K562 (cell line): ENCODE data around the gene SSU72. TPM values are rescaled to one million over a fixed set of nuclear protein-coding genes. Genes with fewer than 3 reads are reported as not detected.

Experiments used
- ARID1B ChIP-seq: fragments of 450-650 bp; IDR thresholded peaks from 2 replicates; pipeline ENCODE4 v1.6.1; 2016; ENCODE audit warnings: antibody characterized with exemption, mild to moderate bottlenecking, inconsistent platforms
- BMI1 ChIP-seq: fragments of 150-350 bp; IDR thresholded peaks from 2 replicates; pipeline ENCODE4 v1.6.1; 2014; ENCODE audit warnings: low read length
- CEBPZ ChIP-seq: fragments of 150-350 bp; IDR thresholded peaks from 2 replicates; pipeline ENCODE4 v1.6.1; 2014; ENCODE audit warnings: low read depth, mild to moderate bottlenecking, low read length, borderline replicate concordance
- CTCF ChIP-seq, 3 experiments: IDR thresholded peaks in 2 of 3; conservative IDR thresholded peaks in 1 of 3; 2 replicates each; pipeline ENCODE4 v1.5.1; 2011 to 2012; ENCODE audit warnings: low read length in 3 of 3, mild to moderate bottlenecking in 3 of 3, control low read depth in 2 of 3, improper control_type of control experiment in 1 of 3, inconsistent platforms in 1 of 3, low read depth in 1 of 3, mixed read lengths in 1 of 3, moderate library complexity in 1 of 3; ENCODE audit not compliant: insufficient read depth in 2 of 3
- FOXP1 ChIP-seq: sonication (generic); formaldehyde crosslinking; IDR thresholded peaks from 2 replicates; pipeline ENCODE4 v1.8.0; 2022; ENCODE audit warnings: mild to moderate bottlenecking, missing genetic modification reagents
- HOXB6 ChIP-seq: fragments of 250-450 bp; sonication (Bioruptor Pico); IDR thresholded peaks from 2 replicates; pipeline ENCODE4 v1.5.1; 2022; ENCODE audit warnings: mild to moderate bottlenecking, borderline replicate concordance
- MECOM ChIP-seq: fragments of 250-450 bp; sonication (Bioruptor Pico); IDR thresholded peaks from 2 replicates; pipeline ENCODE4 v1.8.0; 2022; ENCODE audit warnings: inconsistent platforms
- NFYB ChIP-seq: IDR thresholded peaks from 2 replicates; pipeline ENCODE4 v1.6.1; 2011; ENCODE audit warnings: mild to moderate bottlenecking, moderate library complexity; ENCODE audit not compliant: insufficient read length; ENCODE audit errors: extremely low read depth
- SIRT6 ChIP-seq: IDR thresholded peaks from one replicate; pipeline ENCODE4 v1.6.1; 2012; ENCODE audit warnings: low read depth, mild to moderate bottlenecking, control low read depth, inconsistent platforms, low read length, moderate library complexity
- TAF15 ChIP-seq: fragments of 200-400 bp; formaldehyde crosslinking; IDR thresholded peaks from 2 replicates; pipeline ENCODE4 v1.6.1; 2017; ENCODE audit warnings: mild to moderate bottlenecking, low read depth, low read length, moderate library complexity
- TARDBP ChIP-seq: fragments of 450-650 bp; IDR thresholded peaks from 2 replicates; pipeline ENCODE4 v1.6.1; 2016
- ZNF133 ChIP-seq: fragments of 250-450 bp; sonication (Bioruptor Pico); IDR thresholded peaks from 2 replicates; pipeline ENCODE4 v1.4.0; 2020; ENCODE audit warnings: mild to moderate bottlenecking
- ZNF212 ChIP-seq: fragments of 450-650 bp; formaldehyde crosslinking; IDR thresholded peaks from 2 replicates; pipeline ENCODE4 v1.4.0; 2020; ENCODE audit warnings: mild to moderate bottlenecking
- ZNF696 ChIP-seq: fragments of 250-450 bp; sonication (Bioruptor Pico); conservative IDR thresholded peaks from 2 replicates; pipeline ENCODE4 v1.4.0; 2020; ENCODE audit warnings: mild to moderate bottlenecking, moderate library complexity
- ZNF76 ChIP-seq: fragments of 250-450 bp; sonication (Bioruptor Pico); IDR thresholded peaks from 2 replicates; pipeline ENCODE4 v1.4.0; 2020; ENCODE audit warnings: mild to moderate bottlenecking, moderate library complexity, borderline replicate concordance
- polyA plus RNA-seq, 8 experiments: library from polyadenylated mRNA; depleted of rRNA in 4 of 8; stranded (reverse) in 5 of 8; unstranded in 3 of 8; fragments of >200 nt; fragmentation: Nextera tagmentation in 2 of 8; fragmentation: Illumina TruSeq in 1 of 8; extraction: Ambion mirVana in 2 of 8; extraction: Trizol in 1 of 8; gene quantifications; 2 replicates each; pipeline versions ENCODE4 v1.2.1 to v1.2.3, GENCODE V29; 2011 to 2014; ENCODE audit warnings: inconsistent platforms in 1 of 8, missing spikeins in 1 of 8
- total RNA-seq, 7 experiments: library from RNA; depleted of rRNA in 6 of 7; stranded (reverse); fragments of >200 nt in 6 of 7; fragmentation: Illumina TruSeq in 2 of 7; extraction: Trizol in 2 of 7; gene quantifications; 2 replicates each; pipeline versions ENCODE4 v1.2.1 to v1.2.3, GENCODE V29; 2011 to 2021; ENCODE audit warnings: low replicate concordance in 1 of 7
- TF ChIP-seq, protein P1 (sequence below): fragments of 250-450 bp; sonication (Bioruptor Pico); IDR thresholded peaks from 2 replicates; pipeline ENCODE4 v1.5.0; 2020; ENCODE audit warnings: mild to moderate bottlenecking
- TF ChIP-seq, protein P2 (sequence below): fragments of 250-450 bp; sonication (Bioruptor Pico); IDR thresholded peaks from 2 replicates; pipeline ENCODE4 v1.4.0; 2020; ENCODE audit warnings: borderline replicate concordance
- TF ChIP-seq, protein P3 (sequence below): fragments of 450-650 bp; formaldehyde crosslinking; IDR thresholded peaks from 2 replicates; pipeline ENCODE4 v1.4.0; 2022; ENCODE audit warnings: mild to moderate bottlenecking, moderate library complexity

Gene SSU72
- total and polyA plus RNA-seq, 9 of the 15 experiments (the other 6 are each of a cell fraction or from before 2014, with no cell fraction given): 70.8 to 201 (median 94.6) TPM

GRCh38 chr1:1511533-1512285 is 63.0 kb downstream of the SSU72 start, which contains the start of gene ATAD3A (continued):
- TF ChIP-seq CEBPZ (no peak), ZNF696 (CRISPR knock-in tag) (no peak), FOXP1 (CRISPR knock-in tag) (no peak), MECOM (no peak), HOXB6 (CRISPR knock-in tag) (no peak; the same call in 1 of the 2 replicates), NFYB (peak; percentile 80), ARID1B (peak; percentile 29; the same call in 1 of the 2 replicates), ZNF133 (no peak), ZNF212 (no peak), BMI1 (peak; percentile 58; the same call in 1 of the 2 replicates), TAF15 (no peak), ZNF76 (CRISPR knock-in tag) (no peak), SIRT6 (no peak), CTCF (IDR thresholded peaks at IDR 0.05 in 2 of 3, conservative IDR thresholded peaks at IDR 0.05 in 1 of 3; ENCODE audit: insufficient read depth in 2 of 3, low read depth in 1 of 3, low read length in 3 of 3) (peak in 1 of 3 experiments; percentile 7; a peak in 1 of 6 replicates), TARDBP (peak; percentile 89)
- TF ChIP-seq, protein P1, sequence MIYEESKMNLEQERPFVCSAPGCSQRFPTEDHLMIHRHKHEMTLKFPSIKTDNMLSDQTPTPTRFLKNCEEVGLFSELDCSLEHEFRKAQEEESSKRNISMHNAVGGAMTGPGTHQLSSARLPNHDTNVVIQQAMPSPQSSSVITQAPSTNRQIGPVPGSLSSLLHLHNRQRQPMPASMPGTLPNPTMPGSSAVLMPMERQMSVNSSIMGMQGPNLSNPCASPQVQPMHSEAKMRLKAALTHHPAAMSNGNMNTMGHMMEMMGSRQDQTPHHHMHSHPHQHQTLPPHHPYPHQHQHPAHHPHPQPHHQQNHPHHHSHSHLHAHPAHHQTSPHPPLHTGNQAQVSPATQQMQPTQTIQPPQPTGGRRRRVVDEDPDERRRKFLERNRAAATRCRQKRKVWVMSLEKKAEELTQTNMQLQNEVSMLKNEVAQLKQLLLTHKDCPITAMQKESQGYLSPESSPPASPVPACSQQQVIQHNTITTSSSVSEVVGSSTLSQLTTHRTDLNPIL (CRISPR knock-in tag): no peak
- TF ChIP-seq, protein P2, sequence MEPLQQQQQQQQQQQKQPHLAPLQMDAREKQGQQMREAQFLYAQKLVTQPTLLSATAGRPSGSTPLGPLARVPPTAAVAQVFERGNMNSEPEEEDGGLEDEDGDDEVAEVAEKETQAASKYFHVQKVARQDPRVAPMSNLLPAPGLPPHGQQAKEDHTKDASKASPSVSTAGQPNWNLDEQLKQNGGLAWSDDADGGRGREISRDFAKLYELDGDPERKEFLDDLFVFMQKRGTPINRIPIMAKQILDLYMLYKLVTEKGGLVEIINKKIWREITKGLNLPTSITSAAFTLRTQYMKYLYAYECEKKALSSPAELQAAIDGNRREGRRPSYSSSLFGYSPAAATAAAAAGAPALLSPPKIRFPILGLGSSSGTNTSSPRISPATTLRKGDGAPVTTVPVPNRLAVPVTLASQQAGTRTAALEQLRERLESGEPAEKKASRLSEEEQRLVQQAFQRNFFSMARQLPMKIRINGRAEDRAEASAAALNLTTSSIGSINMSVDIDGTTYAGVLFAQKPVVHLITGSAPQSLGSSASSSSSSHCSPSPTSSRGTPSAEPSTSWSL (CRISPR knock-in tag): no peak
- TF ChIP-seq, protein P3, sequence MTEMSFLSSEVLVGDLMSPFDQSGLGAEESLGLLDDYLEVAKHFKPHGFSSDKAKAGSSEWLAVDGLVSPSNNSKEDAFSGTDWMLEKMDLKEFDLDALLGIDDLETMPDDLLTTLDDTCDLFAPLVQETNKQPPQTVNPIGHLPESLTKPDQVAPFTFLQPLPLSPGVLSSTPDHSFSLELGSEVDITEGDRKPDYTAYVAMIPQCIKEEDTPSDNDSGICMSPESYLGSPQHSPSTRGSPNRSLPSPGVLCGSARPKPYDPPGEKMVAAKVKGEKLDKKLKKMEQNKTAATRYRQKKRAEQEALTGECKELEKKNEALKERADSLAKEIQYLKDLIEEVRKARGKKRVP (CRISPR knock-in tag): no peak
